HCT116 (cell line): Measurements from ENCODE around the gene GPLD1. TPM values are rescaled to one million over a fixed set of nuclear protein-coding genes. Genes with fewer than 3 reads are reported as not detected.

Experiments
- ATAC-seq: fragments of 200-7000 bp; cut with Tn5 transposase; 2 replicates; pipeline ENCODE4 v1.9.1; 2020; ENCODE audit warnings: mild to moderate bottlenecking, moderate library complexity
- BruUV-seq: library from RNA; stranded (reverse); fragments of 400-500 nt; replicated peaks from 2 replicates; lab custom pipeline; 2021; lab: Mats Ljungman, UMichigan
- CTCF ChIA-PET: fragments of 300-600 bp; sonication (Branson Sonifier 250); formaldehyde crosslinking; loops from one replicate; lab custom pipeline; 2021; ENCODE audit warnings: antibody characterized with exemption; lab: Charles Lee
- POLR2A ChIA-PET: fragments of 300-600, 350-600 bp; sonication (Branson Sonifier 250); formaldehyde crosslinking; loops from one replicate; lab custom pipeline; 2021; ENCODE audit warnings: antibody characterized with exemption; lab: Charles Lee
- RAD21 ChIA-PET, 2 experiments: fragments of 300-600 bp; sonication (Branson Sonifier 250); formaldehyde crosslinking; loops; one replicate each; lab custom pipeline; 2023; ENCODE audit warnings: low total read pairs in 2 of 2; ENCODE audit not compliant: uncharacterized antibody in 2 of 2, unreplicated experiment in 2 of 2, low non-redundant PET in 1 of 2; lab: Charles Lee
- DNase-seq: peaks from one replicate; pipeline ENCODE4 v3.0.0-alpha.2; 2010; ENCODE audit warnings: low read depth, low spot score
- H2AFZ ChIP-seq: fragments of 200-600 bp; shearing (Covaris generic), sonication (generic); 2 replicates; pipeline ENCODE4 v1.6.1; 2017; ENCODE audit warnings: low read depth, mixed run types, mixed read lengths, antibody characterized with exemption, low read length; ENCODE audit not compliant: poor library complexity, severe bottlenecking
- H3K27ac ChIP-seq: 2 replicates; pipeline ENCODE4 v1.5.1; 2012; ENCODE audit warnings: low read depth, low read length
- H3K27me3 ChIP-seq: fragments of 200-600 bp; sonication (generic); 2 replicates; pipeline ENCODE4 v1.6.1; 2016; ENCODE audit warnings: mixed run types, low read length, mixed read lengths; ENCODE audit not compliant: insufficient read depth
- H3K36me3 ChIP-seq, 2 experiments: fragments of 200-500 bp in 1 of 2; fragments of 200-600 bp in 1 of 2; sonication (Bioruptor generic) in 1 of 2; sonication (generic) in 1 of 2; 2 replicates each; pipeline versions ENCODE4 v1.5.1 to v1.6.1; 2014 to 2016; ENCODE audit warnings: low read length in 2 of 2, inconsistent platforms in 1 of 2, mixed read lengths in 1 of 2, mixed run types in 1 of 2; ENCODE audit not compliant: insufficient read depth in 2 of 2, control insufficient read depth in 1 of 2
- H3K4me1 ChIP-seq, 2 experiments: fragments of 200-600 bp in 1 of 2; sonication (generic) in 1 of 2; 2 replicates each; pipeline versions ENCODE4 v1.5.1 to v1.6.1; 2012 to 2017; ENCODE audit warnings: low read length in 2 of 2, inconsistent platforms in 1 of 2, mild to moderate bottlenecking in 1 of 2, mixed read lengths in 1 of 2, mixed run types in 1 of 2, moderate library complexity in 1 of 2; ENCODE audit not compliant: insufficient read depth in 2 of 2, control insufficient read depth in 1 of 2
- H3K4me2 ChIP-seq: fragments of 200-600 bp; sonication (generic); 2 replicates; pipeline ENCODE4 v1.6.1; 2017; ENCODE audit warnings: mixed run types, low read length, mixed read lengths
- H3K4me3 ChIP-seq, 2 experiments: fragments of 200-600 bp in 1 of 2; sonication (generic) in 1 of 2; replicated peaks in 1 of 2; 2 replicates each; pipeline ENCODE4 v1.5.1; 2011 to 2016; ENCODE audit warnings: low read length in 2 of 2, control low read depth in 1 of 2, low read depth in 1 of 2, mild to moderate bottlenecking in 1 of 2, mixed read lengths in 1 of 2, mixed run types in 1 of 2
- H3K79me2 ChIP-seq: fragments of 200-600 bp; sonication (generic); 2 replicates; pipeline ENCODE4 v1.6.1; 2017; ENCODE audit warnings: mild to moderate bottlenecking, mixed run types, low read length, moderate library complexity, mixed read lengths; ENCODE audit not compliant: insufficient read depth
- H3K9ac ChIP-seq: fragments of 200-600 bp; sonication (generic); 2 replicates; pipeline ENCODE4 v1.6.1; 2016; ENCODE audit warnings: low read length, mixed read lengths
- H3K9me2 ChIP-seq: fragments of 200-600 bp; sonication (generic), shearing (Covaris generic); 2 replicates; pipeline ENCODE4 v1.6.1; 2017; ENCODE audit warnings: mixed run types, mild to moderate bottlenecking, moderate library complexity; ENCODE audit not compliant: insufficient read depth
- H3K9me3 ChIP-seq, 2 experiments: fragments of 200-500 bp in 1 of 2; fragments of 200-600 bp in 1 of 2; sonication (Bioruptor generic) in 1 of 2; sonication (generic) in 1 of 2; 2 replicates each; pipeline ENCODE4 v1.6.1; 2014 to 2017; ENCODE audit warnings: low read length in 2 of 2, mixed read lengths in 2 of 2, inconsistent platforms in 1 of 2, low read depth in 1 of 2, mild to moderate bottlenecking in 1 of 2, mixed run types in 1 of 2, moderate library complexity in 1 of 2; ENCODE audit not compliant: control insufficient read depth in 1 of 2, insufficient read depth in 1 of 2
- H4K20me1 ChIP-seq: fragments of 200-600 bp; sonication (generic), shearing (Covaris generic); 2 replicates; pipeline ENCODE4 v1.6.1; 2017; ENCODE audit warnings: mixed run types, mild to moderate bottlenecking, moderate library complexity; ENCODE audit not compliant: insufficient read depth
- CBX3 ChIP-seq: IDR thresholded peaks from 2 replicates; pipeline ENCODE4 v1.6.1; 2012; ENCODE audit warnings: low read depth
- CEBPB ChIP-seq: IDR thresholded peaks from 2 replicates; pipeline ENCODE4 v1.6.1; 2012; ENCODE audit warnings: low read depth
- EGR1 ChIP-seq: IDR thresholded peaks from 2 replicates; pipeline ENCODE4 v1.6.1; 2012; ENCODE audit warnings: low read depth
- EZH2 ChIP-seq: fragments of 200-600 bp; sonication (generic); IDR thresholded peaks from 2 replicates; pipeline ENCODE4 v1.6.1; 2017; ENCODE audit warnings: antibody characterized with exemption, mixed run types
- EZH2phosphoT487 ChIP-seq: fragments of 200-600 bp; IDR thresholded peaks from 2 replicates; pipeline ENCODE4 v1.6.1; 2018; ENCODE audit warnings: antibody characterized with exemption, borderline replicate concordance
- MAX ChIP-seq: IDR thresholded peaks from 2 replicates; pipeline ENCODE4 v1.6.1; 2012
- POLR2A ChIP-seq: IDR thresholded peaks from 2 replicates; pipeline ENCODE4 v1.7.0; 2011; ENCODE audit warnings: borderline replicate concordance; ENCODE audit not compliant: insufficient read depth, insufficient read length; ENCODE audit errors: extremely low read depth
- POLR2AphosphoS5 ChIP-seq: IDR thresholded peaks from 2 replicates; pipeline ENCODE4 v1.6.1; 2011; ENCODE audit warnings: mild to moderate bottlenecking, low read depth, low read length, moderate library complexity
- RAD21 ChIP-seq: IDR thresholded peaks from 2 replicates; pipeline ENCODE4 v1.6.1; 2012; ENCODE audit warnings: low read depth, mild to moderate bottlenecking
- SIN3A ChIP-seq: IDR thresholded peaks from 2 replicates; pipeline ENCODE4 v1.6.1; 2012; ENCODE audit warnings: low read depth
- SRF ChIP-seq: IDR thresholded peaks from 2 replicates; pipeline ENCODE4 v1.6.1; 2012; ENCODE audit warnings: low read depth
- TCF7L2 ChIP-seq: IDR thresholded peaks from 2 replicates; pipeline ENCODE4 v1.7.0; 2011; ENCODE audit warnings: borderline replicate concordance, inconsistent platforms; ENCODE audit not compliant: insufficient read depth, insufficient read length; ENCODE audit errors: extremely low read depth
- YY1 ChIP-seq: IDR thresholded peaks from 2 replicates; pipeline ENCODE4 v1.6.1; 2011; ENCODE audit warnings: low read length, low read depth, moderate library complexity, mild to moderate bottlenecking; ENCODE audit not compliant: insufficient replicate concordance; ENCODE audit errors: extremely low read depth
- ZFX ChIP-seq: fragments of 450-650 bp; IDR thresholded peaks from 2 replicates; pipeline ENCODE4 v1.6.1; 2017
- ZNF274 ChIP-seq: fragments of 200-500 bp; sonication (Bioruptor generic); IDR thresholded peaks from 2 replicates; pipeline ENCODE4 v1.6.1; 2014; ENCODE audit warnings: mild to moderate bottlenecking, low read depth, low read length, inconsistent platforms
- intact Hi-C: fragments of 100-400 bp; cut with micrococcal nuclease; formaldehyde crosslinking; loops from 2 replicates; pipeline ENCODE4 v1.10.0; 2022
- total RNA-seq: library from RNA; stranded (reverse); gene quantifications from one replicate; pipeline ENCODE4 v1.2.1, GENCODE V29; 2021; ENCODE audit not compliant: unreplicated experiment
- TF ChIP-seq, protein P1 (sequence below): IDR thresholded peaks from 2 replicates; pipeline ENCODE4 v1.6.1; 2012; ENCODE audit warnings: low read depth
- TF ChIP-seq, protein P2 (sequence below): IDR thresholded peaks from 2 replicates; pipeline ENCODE4 v1.6.1; 2012

The GPLD1 gene
- total RNA-seq, 1 experiment from 2014 or later, result 2.1 TPM

DNA sequence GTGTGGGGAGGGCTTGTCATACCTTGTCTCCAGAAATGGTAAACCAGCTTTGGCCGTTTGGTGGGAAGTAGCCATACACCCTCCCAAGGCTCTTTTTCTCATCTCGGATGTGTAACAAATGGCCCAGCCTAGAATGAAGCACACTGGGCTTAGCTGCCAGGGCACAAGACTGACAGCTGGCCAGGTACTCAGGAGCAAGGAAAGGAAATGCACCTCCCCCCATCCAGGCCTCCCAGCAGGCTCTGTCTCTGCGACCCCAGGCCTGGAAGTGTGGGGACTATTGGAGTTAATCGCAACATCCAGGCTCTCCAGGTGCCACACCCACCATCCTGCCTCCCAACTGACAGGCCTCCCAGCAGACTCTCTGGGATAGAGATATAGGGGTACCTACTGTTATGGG lies 43.7 kb downstream of the GPLD1 start:
- no peak overlapping the region for H3K27ac ChIP-seq
- intact Hi-C loops, result no loop called here
- RAD21 ChIA-PET, result no interaction called here
- H3K9me2 ChIP-seq, result no peaks in the 10 kb centered on the region
- no peaks in the 10 kb centered on the region for H3K36me3 ChIP-seq
- H3K79me2 ChIP-seq, result no peaks in the 10 kb centered on the region
- DNase-seq, result no peak
- no peak overlapping the region for H2AFZ ChIP-seq
- no peaks in the 10 kb centered on the region for H3K9me3 ChIP-seq
- no peak overlapping the region for H3K4me2 ChIP-seq
- CTCF ChIA-PET, result no interaction called here
- TF ChIP-seq EZH2phosphoT487, result no peak
- no peaks in the 10 kb centered on the region for H3K4me1 ChIP-seq
- ATAC-seq, result no peak
- POLR2A ChIA-PET, result no interaction called here
- BruUV-seq, result no TSS peak
- H3K27me3 ChIP-seq, result no peaks in the 10 kb centered on the region
- H3K4me3 ChIP-seq, result no peak overlapping the region
- no peak overlapping the region for H3K9ac ChIP-seq
- H4K20me1 ChIP-seq, result no peaks in the 10 kb centered on the region

- no peak overlapping the region for H3K4me3 ChIP-seq
- ATAC-seq, result no peak
- RAD21 ChIA-PET, result no interaction called here
- TF ChIP-seq TCF7L2 (no peak), RAD21 (no peak), SIN3A (no peak), POLR2AphosphoS5 (no peak), EGR1 (no peak), CBX3 (no peak), ZFX (no peak), ZNF274 (no peak), EZH2phosphoT487 (no peak), POLR2A (no peak), MAX (no peak), CEBPB (no peak), EZH2 (no peak), SRF (no peak), YY1 (no peak)
- TF ChIP-seq, protein P1, sequence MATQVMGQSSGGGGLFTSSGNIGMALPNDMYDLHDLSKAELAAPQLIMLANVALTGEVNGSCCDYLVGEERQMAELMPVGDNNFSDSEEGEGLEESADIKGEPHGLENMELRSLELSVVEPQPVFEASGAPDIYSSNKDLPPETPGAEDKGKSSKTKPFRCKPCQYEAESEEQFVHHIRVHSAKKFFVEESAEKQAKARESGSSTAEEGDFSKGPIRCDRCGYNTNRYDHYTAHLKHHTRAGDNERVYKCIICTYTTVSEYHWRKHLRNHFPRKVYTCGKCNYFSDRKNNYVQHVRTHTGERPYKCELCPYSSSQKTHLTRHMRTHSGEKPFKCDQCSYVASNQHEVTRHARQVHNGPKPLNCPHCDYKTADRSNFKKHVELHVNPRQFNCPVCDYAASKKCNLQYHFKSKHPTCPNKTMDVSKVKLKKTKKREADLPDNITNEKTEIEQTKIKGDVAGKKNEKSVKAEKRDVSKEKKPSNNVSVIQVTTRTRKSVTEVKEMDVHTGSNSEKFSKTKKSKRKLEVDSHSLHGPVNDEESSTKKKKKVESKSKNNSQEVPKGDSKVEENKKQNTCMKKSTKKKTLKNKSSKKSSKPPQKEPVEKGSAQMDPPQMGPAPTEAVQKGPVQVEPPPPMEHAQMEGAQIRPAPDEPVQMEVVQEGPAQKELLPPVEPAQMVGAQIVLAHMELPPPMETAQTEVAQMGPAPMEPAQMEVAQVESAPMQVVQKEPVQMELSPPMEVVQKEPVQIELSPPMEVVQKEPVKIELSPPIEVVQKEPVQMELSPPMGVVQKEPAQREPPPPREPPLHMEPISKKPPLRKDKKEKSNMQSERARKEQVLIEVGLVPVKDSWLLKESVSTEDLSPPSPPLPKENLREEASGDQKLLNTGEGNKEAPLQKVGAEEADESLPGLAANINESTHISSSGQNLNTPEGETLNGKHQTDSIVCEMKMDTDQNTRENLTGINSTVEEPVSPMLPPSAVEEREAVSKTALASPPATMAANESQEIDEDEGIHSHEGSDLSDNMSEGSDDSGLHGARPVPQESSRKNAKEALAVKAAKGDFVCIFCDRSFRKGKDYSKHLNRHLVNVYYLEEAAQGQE, result no peak
- TF ChIP-seq, protein P2, sequence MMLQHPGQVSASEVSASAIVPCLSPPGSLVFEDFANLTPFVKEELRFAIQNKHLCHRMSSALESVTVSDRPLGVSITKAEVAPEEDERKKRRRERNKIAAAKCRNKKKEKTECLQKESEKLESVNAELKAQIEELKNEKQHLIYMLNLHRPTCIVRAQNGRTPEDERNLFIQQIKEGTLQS, result no peak
Measured at GRCh38 chr6:24444588-24444987, 44.8 kb downstream of the GPLD1 start.

More at GRCh38 chr6:24444588-24444987, 44.8 kb downstream of the GPLD1 start:
- H3K79me2 ChIP-seq, result no peaks in the 10 kb centered on the region
- H3K36me3 ChIP-seq, result no peaks in the 10 kb centered on the region
- CTCF ChIA-PET, result no interaction called here
- H3K27me3 ChIP-seq, result no peaks in the 10 kb centered on the region
- no peak overlapping the region for H3K4me2 ChIP-seq
- no peaks in the 10 kb centered on the region for H3K9me2 ChIP-seq
- POLR2A ChIA-PET, result no interaction called here
- no peak overlapping the region for H3K27ac ChIP-seq
- intact Hi-C loops, result no loop called here
- no TSS peak for BruUV-seq
- H3K9me3 ChIP-seq, result no peaks in the 10 kb centered on the region
- DNase-seq, result no peak
- H3K9ac ChIP-seq, result no peak overlapping the region
- H2AFZ ChIP-seq, result no peak overlapping the region
- H4K20me1 ChIP-seq, result no peaks in the 10 kb centered on the region
- H3K4me1 ChIP-seq, result no peaks in the 10 kb centered on the region
